GM21619 (cell line): ENCODE data around the gene SCLY.

Source experiments
- ATAC-seq: cut with Tn5 transposase; IDR thresholded peaks from one replicate; pipeline ENCODE4 v1.9.1; 2021; ENCODE audit not compliant: unreplicated experiment

The SCLY gene

DNA sequence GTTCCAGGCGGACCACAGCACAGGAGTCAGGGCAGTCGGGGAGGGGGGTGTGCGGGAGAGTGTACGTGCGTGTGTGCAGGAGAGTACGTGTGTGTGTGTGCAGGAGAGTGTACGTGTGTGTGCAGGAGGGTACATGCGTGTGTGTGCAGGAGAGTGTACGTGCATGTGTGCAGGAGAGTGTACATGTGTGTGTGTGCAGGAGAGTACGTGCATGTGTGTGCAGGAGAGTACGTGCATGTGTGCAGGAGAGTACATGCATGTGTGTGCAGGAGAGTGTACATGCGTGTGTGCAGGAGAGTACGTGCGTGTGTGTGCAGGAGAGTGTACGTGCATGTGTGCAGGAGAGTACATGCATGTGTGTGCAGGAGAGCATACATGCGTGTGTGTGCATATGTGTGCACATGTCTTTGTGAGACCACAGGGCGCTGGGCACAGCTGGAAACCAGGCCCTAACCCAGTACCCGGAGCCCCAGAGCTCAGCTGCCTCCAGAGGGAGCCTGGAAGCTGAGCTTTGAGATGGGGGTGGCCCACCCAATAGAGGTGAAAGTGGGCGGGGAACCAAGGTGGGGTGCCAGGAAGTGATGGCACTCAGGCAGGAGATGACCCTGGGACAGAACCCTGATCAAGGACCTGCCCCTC, 63.8 kb downstream of the SCLY start:
- ATAC-seq = no peak

DNA sequence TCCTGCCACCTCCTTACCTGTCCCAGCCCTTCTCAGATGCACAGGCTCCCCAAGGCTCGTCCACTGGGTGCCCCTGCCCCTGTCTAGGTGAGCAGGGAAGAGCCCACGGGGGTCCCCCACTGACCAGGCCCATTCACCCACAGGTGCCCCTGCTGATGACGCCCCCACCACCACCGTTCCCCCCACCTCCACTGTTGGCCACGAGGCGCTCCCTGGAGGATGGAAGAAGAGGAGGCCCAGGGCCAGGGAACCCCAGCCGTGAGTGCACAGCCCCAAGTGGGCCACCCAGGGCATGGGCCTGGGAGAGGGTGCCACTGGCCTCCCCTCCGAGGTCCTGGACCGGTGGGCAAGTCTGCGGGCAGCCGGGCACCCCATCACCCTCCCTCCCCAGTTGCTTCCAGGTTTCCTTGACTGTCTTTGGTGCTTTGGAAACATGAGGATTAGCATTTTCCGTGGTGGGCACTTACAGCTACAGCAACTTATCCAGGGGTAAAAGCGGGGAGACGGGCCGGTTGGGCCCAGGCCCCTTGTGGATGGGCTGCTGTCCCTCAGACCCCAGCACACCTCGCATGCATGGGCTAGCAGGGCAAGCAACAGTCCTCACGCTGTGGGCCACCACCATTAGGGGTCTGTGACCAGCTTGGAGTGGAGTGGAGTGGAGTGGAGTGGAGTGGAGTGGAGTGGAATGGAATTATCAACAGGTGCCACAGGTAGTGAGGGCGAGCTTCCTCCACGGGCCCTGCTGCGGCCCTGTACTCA, 64.5 kb downstream of the SCLY start:
- ATAC-seq = no peak

DNA sequence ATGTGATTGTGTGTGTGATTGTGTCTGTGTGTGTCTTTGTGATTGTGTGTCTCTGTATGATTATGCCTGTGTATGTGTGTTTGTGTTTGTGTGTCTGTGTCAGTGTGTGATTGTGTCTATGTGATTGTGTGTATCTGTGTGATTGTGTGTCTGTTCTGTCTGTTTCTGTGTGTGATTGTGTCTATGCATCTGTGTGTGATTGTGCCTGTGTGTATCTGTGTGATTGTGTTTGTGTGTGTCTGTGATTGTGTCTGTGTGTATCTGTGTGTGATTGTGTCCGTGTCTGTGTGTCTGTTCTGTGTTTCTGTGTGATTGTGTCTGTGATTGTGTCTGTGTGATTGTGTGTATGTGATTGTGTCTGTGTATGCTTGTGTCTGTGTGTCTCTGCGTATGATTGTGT, 65.5 kb downstream of the SCLY start:
- ATAC-seq = no peak

DNA sequence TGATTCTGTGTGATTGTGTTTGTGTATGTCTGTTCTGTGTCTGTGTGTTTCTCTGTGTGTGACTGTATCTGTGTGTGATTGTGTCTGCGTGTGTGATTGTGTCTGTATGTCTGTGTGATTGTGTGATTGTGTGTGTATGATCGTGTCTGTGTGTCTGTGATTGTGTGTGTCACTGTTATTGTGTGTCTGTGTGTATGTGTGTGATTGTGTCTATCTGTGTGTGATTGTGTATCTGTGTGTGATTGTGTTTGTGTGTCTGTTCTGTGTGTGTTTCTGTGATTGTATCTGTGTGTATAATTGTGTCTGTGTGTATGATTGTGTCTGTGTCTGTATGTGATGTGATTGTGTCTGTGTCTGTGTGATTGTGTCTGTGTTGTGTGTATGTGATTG, 66.0 kb downstream of the SCLY start:
- ATAC-seq = no peak

DNA sequence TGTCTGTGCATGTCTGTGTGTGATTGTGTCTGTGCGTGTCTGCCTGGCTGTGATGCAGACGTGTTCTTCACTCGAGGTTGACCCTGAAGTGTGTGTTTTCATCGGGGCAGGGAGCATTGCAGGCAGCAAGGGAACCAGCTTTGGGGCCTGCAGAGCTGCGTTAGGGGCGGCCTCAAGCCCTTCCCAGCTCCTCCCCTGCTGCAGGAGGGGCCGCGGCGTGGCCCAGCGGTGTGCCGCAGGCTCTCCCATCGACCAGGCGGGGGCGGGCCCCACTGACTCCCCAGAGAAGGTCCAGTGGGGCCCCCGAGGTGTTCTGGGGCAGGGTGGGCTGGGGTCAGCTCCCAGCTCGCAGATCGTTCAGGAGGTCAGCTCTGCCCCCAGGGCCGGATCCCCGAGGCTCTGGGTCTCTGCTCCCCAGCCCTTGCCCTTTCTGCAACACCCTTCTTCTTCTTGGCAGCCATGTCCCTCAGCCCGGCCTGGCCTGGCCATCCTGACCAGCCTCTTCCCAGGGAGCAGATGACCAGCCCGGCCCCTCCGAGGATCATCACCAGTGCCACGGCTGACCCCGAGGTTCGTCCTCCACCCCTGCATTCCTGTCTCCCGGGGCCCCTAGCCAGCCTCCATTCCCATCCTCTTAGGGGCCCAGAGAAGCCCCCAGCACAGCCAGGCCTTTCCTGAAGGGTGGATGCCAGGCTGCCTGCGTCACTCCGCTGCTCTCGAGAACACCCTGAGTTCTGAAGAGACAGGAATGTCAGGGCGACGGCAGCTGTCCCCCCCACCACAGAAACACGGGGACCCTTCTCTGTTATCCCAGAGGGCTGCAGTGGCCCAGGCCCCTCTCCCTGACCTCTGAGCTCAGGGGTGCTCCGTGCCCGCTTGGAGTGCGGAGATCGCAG, 66.6 kb downstream of the SCLY start:
- peak; percentile 53 for ATAC-seq

DNA sequence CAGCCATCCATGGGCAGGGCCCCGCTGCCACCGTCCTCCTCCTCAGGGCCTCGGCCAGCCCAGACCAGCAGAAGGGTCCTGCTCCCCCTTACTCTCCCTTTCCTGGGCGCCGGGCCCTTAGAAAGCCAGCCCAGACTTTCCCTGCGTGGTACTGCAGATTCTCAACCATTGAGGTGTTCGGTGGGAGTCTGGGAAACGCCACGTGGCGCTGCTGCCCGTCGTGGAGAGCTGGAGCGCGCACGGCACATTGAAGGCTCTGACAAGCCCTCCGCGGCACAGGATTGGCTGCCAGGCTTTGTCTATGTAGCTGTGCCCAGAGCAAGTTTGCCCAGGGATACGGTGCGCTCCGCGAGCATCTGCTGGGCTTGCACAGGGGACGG, 67.2 kb downstream of the SCLY start:
- no peak for ATAC-seq

DNA sequence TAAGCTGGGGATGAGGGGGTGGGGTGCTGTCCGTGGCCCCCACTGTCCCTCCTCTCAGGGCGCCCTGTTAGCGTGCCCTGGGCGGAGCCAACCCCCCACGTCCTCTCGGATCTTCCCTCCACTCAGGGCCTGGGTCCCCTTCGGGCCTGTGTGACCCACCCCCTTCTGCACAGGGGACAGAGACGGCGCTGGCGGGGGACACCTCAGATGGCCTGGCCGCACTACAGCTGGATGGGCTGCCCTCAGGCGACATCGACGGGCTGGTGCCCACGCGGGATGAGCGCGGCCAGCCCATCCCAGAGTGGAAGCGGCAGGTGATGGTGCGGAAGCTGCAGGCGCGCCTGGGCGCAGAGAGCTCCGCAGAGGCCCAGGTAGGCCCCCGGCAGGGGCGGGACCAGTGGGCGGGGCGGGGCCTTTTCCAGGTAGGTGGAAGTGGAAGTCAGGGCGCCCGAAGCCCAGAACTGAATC, 67.8 kb downstream of the SCLY start:
- no peak for ATAC-seq

DNA sequence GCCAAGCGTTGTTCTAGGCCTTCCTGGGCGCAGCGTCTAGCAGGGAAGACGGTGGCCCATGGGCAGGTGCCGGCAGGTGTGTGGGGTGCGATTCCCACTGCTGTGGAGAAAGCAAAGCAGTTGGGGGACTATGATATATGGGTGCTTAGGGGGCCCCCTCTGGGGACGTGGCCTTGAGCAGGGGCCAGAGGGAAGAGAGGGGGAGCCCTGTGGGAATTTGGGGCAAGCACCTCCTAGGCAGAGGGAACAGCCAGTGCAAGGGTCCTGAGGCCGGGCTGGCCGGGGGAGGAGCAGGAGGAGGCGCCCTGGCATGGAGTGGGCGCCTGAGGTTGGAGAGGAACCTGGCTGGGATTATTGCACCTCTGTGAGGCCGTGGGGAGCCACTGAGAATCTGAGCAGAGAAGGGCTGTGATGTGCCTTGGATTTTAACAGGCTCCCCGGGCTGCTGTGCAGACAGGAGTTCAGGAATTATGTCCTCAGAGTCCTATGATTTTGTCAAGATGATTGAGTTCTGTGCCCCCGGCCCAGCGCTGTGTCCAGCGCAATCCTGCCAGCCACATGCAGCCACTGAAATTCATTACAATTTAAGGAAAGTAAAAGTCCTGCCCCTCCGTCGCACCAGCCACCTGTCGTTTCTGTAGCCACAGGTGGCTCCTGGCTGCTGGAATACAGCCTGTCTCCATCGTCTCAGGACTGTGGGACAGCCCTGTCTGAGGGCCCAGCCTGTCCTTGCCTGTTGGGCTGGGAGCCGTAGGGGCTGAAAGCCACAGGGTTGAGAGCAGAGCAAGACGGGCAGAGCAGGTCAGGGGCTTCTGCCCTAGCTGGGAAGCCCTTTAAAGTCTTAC, 68.6 kb downstream of the SCLY start:
- ATAC-seq = no peak

DNA sequence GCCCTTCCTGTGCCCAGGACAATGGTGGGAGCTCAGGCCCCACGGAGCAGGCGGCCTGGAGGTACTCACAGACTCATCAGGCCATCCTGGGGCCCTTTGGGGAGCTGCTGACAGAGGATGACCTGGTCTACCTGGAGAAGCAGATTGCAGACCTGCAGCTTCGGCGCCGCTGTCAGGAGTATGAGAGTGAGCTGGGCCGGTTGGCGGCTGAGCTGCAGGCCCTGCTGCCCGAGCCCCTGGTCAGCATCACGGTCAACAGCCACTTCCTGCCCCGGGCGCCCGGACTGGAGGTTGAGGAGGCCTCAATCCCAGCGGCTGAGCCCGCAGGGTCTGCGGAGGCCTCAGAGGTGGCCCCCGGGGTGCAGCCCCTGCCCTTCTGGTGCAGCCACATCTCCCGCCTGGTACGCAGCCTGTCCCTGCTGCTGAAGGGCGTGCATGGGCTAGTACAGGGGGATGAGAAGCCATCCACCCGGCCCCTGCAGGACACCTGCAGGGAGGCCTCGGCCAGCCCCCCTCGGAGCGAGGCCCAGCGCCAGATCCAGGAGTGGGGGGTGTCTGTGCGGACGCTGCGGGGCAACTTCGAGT, 69.4 kb downstream of the SCLY start:
- no peak for ATAC-seq

DNA sequence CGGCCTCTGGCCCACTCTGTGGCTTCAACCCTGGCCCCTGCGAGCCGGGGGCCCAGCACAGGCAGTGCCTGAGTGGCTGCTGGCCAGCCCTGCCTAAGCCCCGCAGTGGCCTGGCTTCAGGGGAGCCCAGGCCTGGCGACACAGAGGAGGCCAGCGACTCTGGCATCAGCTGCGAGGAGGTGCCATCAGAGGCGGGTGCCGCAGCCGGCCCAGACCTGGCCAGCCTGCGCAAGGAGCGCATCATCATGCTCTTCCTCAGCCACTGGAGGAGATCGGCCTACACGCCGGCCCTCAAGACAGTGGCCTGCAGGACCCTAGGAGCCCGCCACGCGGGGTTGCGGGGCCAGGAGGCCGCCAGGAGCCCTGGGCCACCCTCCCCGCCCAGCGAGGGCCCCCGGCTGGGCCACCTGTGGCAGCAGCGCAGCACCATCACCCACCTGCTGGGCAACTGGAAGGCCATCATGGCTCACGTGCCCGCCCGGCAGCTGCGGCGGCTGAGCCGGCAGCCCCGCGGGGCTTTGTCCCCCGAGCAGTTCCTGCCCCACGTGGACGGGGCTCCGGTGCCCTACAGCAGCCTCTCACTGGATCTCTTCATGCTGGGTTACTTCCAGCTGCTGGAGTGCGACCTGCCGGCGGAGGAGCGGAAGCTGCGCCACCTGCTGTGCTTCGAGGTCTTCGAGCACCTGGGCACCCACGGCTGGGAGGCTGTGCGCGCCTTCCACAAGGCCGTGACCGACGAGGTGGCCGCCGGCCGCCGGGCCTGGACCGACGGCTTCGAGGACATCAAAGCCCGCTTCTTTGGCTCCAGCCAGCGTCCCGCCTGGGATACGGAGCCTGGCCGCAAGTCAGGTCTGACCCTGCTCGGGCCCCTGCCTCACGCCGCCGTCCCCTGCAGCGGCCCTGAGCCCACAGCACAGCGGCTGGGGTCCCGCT, 70.2 kb downstream of the SCLY start:
- ATAC-seq = no peak

DNA sequence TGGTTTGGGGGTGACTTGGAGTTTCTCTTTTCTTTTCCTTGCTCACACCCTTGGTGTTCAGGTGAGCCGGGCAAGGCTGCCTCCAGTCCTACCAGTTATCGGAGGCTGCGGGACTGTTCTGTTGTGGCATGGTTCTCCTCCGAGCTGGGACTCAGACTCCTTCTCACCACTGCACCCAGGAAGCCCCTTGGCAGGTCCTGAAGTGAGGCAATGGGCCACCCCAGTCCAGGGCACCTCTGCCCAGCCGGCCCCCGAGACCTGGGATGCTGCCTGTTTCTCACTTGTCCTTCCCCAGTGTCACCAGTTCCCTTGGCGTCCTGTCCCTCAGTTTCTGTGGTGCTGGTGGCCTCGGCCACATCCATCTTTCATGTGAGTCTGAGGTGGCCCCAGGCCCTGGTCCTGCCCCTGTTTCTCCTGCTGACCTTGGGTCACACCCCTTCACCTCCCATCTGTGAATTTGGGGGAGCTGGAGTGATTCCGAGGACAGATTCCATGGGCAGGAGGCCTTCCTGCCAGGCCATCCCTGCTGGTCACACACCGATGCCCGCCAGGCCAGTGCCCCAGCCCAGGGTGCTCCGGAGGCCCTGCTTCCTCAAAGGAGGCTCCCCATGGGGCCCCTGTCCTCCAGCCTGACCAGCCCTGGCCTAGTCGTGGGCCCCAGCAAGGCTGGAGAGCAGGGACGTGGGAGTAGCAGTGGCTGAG, 71.1 kb downstream of the SCLY start:
- no peak for ATAC-seq

DNA sequence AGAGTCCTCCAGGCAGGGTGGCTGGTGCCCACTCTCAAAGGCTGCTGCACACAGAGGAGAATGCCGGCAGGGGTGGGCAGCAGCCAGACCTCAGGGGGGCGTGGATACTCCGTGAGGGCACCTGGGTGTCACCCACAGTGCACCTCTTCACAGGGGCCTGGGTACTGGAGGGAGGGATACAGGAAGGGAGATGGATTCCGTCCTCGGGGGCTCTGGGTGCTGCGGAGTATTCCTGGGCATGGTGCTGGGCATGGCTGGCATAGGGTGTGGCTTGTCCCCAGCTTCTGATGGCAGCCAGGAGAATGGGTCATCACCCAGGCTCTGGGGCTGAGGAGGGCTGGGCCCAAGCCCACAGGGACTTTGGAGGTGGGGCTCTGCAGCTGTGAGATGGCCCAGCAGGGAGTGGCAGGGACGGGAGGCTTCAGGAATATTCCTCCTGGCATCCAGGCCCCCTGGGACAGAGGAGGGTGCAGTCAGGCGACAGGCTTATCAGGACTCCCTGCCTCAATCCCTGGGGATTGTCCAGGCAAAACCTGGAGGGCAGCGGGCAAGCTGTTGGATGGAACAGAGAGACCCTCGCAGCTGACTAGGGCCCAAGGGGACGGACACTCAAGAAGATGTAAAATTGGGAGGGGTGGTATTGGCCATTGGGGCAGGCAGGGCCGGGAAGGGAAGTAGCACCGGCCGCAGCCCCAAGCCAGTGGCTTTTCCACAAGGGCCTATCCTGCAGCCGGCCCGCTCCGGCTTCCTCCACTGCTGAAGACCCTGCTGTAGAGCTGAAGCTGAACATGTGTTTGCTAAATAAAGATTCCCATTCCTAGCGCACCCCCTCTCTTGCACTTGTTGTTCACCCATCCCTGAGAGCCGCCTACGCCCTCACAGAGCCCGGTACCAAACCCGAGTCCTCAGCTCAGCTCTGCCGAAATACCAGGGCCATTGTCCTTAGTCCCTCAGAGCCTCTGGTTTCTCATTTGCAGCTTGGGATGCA, 72.0 kb downstream of the SCLY start:
- ATAC-seq = no peak

DNA sequence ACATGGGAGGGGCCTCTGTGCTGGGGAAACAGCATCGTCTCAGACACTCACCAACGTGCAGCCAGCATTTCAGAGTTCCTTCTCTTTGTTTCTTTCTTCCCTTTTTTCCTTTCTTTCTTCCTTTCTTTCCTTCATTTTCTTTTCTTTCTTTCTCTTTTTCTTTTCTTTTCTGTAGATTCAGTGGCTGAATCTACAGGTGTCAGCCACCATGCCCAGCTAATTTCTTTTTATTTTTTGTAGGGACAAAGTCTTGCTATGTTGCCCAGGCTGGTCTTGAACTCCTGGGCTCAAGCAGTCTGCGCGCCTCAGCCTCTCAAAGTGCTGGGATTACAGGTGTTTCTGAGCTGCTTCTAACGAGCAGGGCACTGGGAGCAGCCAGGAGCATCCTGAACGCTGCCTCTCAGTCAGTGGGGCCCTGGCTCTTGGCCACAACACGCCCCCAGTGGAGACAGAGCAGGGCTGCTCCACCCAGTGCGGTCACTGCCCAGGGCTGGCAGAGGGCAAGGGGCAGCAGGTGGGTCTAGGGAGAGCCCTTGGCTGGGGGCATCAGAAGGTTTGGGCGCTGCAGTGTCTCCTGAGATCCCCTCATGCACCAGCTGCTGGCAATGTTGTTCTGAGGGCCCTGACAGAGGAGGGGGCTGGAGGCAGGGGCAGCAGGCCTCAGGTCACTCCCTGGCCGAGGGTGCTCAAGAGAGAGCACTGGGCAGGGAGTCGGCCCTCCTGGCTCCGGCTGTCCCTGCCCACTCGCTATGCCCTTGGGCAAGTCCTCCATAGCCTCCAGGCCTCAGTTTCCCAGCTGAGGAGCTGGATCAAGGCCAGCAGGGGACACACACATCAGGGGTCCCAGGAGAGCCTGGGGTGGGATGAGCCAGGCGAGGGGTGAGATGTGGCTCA, 72.9 kb downstream of the SCLY start:
- no peak for ATAC-seq

DNA sequence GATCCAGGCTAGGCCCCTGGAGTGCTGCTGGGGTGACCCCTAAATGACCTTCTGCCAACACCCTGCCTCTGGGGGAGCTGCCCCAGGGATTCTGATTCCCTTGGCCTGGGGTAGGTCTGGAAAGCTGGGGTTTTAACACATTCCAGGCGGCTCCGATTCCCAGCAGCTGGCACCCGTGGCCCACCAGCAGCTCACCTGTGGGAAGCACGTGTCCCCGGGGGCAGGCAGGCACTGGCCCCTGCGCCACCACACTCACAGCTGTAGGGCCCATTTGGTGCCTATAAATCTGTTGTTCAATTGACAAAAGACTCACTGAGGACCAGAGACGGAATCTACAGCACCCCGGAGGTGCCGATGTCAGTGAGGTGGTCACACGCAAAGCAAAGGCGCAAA, 73.6 kb downstream of the SCLY start:
- ATAC-seq = no peak

DNA sequence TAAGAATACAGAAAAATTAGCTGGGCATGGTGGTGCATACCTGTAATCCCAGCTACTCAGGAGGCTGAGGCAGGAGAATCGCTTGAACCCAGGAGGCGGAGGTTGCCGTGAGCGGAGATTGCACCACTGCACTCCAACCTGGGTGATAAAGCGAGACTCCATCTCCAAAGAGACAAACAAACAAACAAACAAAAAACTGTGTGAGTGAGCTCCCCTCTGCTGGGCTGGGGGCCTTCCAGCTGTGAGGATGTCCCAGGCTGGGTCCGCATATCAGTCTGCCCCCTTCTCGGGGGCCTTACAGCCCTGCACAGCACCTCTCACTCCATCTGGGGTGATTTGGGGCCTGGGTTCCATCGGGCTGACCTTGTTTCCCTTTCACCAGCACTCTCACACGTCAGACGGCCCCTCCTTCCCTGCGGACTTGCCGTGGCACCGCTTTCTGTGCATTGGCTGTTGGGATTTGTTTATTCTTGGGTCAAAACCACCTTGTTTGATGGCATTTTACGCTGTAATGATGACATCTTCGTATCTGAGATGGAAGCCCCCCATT, 74.9 kb downstream of the SCLY start:
- ATAC-seq = no peak

DNA sequence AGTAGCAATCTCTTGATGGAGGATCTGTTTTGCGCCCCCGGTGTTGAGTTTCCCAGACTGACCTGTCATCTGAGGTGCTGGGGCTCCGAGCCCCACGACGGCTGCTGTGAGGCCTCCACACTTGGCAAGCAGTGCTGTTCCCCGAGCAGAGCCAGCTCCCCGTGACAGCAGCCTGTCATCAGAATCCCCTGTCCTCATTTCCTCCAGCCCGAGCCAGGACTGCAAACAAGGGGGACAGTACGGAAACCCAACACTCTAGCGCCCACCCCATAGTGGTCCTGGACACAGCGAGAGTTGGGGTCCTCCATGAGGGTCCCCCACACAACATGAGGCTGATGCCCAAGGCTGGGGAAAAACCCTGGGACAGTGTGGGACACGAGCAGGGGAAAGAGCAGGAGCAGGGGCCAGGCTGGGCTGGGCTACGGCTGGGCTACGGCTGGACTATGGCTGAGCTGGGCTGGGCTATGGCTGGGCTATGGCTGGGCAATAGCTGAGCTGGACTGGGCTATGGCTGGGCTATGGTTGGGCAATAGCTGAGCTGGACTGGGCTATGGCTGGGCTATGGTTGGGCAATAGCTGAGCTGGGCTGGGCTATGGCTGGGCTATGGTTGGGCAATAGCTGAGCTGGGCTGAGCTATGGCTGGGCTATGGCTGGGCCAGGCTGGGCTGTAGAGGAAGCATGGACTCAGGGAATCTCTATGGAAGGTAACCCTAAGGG, 76.2 kb downstream of the SCLY start:
- no peak for ATAC-seq
